H9 (cell line): Measurements from ENCODE around the gene ARFGAP2. TPM values are rescaled to one million over a fixed set of nuclear protein-coding genes. Genes with fewer than 3 reads are reported as not detected.
A peak's percentile ranks its signal among the peaks of the same experiment; 100 is the strongest.
"Not testable (repeated sequence)": the region's sequence is repeated elsewhere in the genome, so short reads cannot be mapped to it uniquely, and the experiment has no call there.

ENCODE experiments used
- DNase-seq: peaks from one replicate; pipeline ENCODE4 v3.0.0-alpha.2; 2017
- H2AFZ ChIP-seq: one replicate; pipeline ENCODE4 v1.6.1; 2013; ENCODE audit warnings: mild to moderate bottlenecking, low read length, control low read depth, moderate library complexity
- H2AK5ac ChIP-seq: 2 replicates; pipeline ENCODE4 v1.6.1; 2013; ENCODE audit warnings: low read length, control low read depth, mixed read lengths; ENCODE audit not compliant: insufficient read length
- H2BK120ac ChIP-seq: one replicate; pipeline ENCODE4 v1.6.1; 2013; ENCODE audit warnings: low read depth, mild to moderate bottlenecking, low read length, control low read depth, inconsistent platforms; ENCODE audit not compliant: poor library complexity, severe bottlenecking
- H2BK12ac ChIP-seq: 2 replicates; pipeline ENCODE4 v1.6.1; 2013; ENCODE audit warnings: low read length, control low read depth, mixed read lengths, low read depth; ENCODE audit not compliant: insufficient read length
- H2BK15ac ChIP-seq: 2 replicates; pipeline ENCODE4 v1.6.1; 2013; ENCODE audit warnings: low read depth, low read length, control low read depth
- H2BK20ac ChIP-seq: one replicate; pipeline ENCODE4 v1.6.1; 2013; ENCODE audit warnings: low read depth, mild to moderate bottlenecking, low read length, control low read depth, inconsistent platforms; ENCODE audit not compliant: poor library complexity, severe bottlenecking
- H2BK5ac ChIP-seq: 2 replicates; pipeline ENCODE4 v1.6.1; 2013; ENCODE audit warnings: low read length, control low read depth, mixed read lengths; ENCODE audit not compliant: insufficient read length
- H3K14ac ChIP-seq: 2 replicates; pipeline ENCODE4 v1.6.1; 2013; ENCODE audit warnings: low read length, control low read depth; ENCODE audit not compliant: insufficient read depth
- H3K18ac ChIP-seq: 2 replicates; pipeline ENCODE4 v1.6.1; 2013; ENCODE audit warnings: low read depth, mild to moderate bottlenecking, mixed read lengths, low read length, control low read depth; ENCODE audit not compliant: insufficient read length
- H3K23ac ChIP-seq: 2 replicates; pipeline ENCODE4 v1.6.1; 2013; ENCODE audit warnings: low read length, control low read depth, mixed read lengths, low read depth; ENCODE audit not compliant: insufficient read length
- H3K23me2 ChIP-seq: 2 replicates; pipeline ENCODE4 v1.6.1; 2013; ENCODE audit warnings: low read depth, mild to moderate bottlenecking, mixed read lengths, low read length, control low read depth; ENCODE audit not compliant: insufficient read length, poor library complexity, severe bottlenecking
- H3K27ac ChIP-seq: 2 replicates; pipeline ENCODE4 v1.5.1; 2013; ENCODE audit warnings: low read length, control low read depth, mixed read lengths, low read depth; ENCODE audit not compliant: insufficient read length
- H3K27me3 ChIP-seq: 2 replicates; pipeline ENCODE4 v1.6.1; 2013; ENCODE audit warnings: low read length, control low read depth, inconsistent platforms; ENCODE audit not compliant: insufficient read depth
- H3K4ac ChIP-seq: 2 replicates; pipeline ENCODE4 v1.6.1; 2013; ENCODE audit warnings: low read depth, mild to moderate bottlenecking, control low read depth, inconsistent platforms, low read length, moderate library complexity
- H3K4me1 ChIP-seq: 2 replicates; pipeline ENCODE4 v1.6.1; 2013; ENCODE audit warnings: low read length, control low read depth, inconsistent platforms; ENCODE audit not compliant: insufficient read depth
- H3K4me2 ChIP-seq: 2 replicates; pipeline ENCODE4 v1.6.1; 2013; ENCODE audit warnings: low read length, control low read depth, mixed read lengths; ENCODE audit not compliant: insufficient read length, insufficient read depth
- H3K56ac ChIP-seq: 2 replicates; pipeline ENCODE4 v1.6.1; 2013; ENCODE audit warnings: low read depth, mild to moderate bottlenecking, mixed read lengths, low read length, control low read depth; ENCODE audit not compliant: insufficient read length
- H3K79me1 ChIP-seq: 2 replicates; pipeline ENCODE4 v1.6.1; 2013; ENCODE audit warnings: low read depth, mild to moderate bottlenecking, moderate library complexity, low read length, control low read depth, inconsistent platforms; ENCODE audit not compliant: insufficient read depth, poor library complexity, severe bottlenecking
- H3K79me2 ChIP-seq: 2 replicates; pipeline ENCODE4 v1.6.1; 2013; ENCODE audit warnings: low read length, control low read depth, inconsistent platforms; ENCODE audit not compliant: insufficient read depth
- H3K9ac ChIP-seq: 2 replicates; pipeline ENCODE4 v1.6.1; 2013; ENCODE audit warnings: low read length, control low read depth, mixed read lengths; ENCODE audit not compliant: insufficient read length; ENCODE audit errors: extremely low read depth
- H3K9me3 ChIP-seq: one replicate; pipeline ENCODE4 v1.6.1; 2013; ENCODE audit warnings: low read depth, low read length, inconsistent platforms; ENCODE audit not compliant: control insufficient read depth
- H3T11ph ChIP-seq: one replicate; pipeline ENCODE4 v1.6.1; 2013; ENCODE audit warnings: mild to moderate bottlenecking, low read length, control low read depth, inconsistent platforms
- H4K20me1 ChIP-seq: one replicate; pipeline ENCODE4 v1.6.1; 2013; ENCODE audit not compliant: control insufficient read depth, insufficient read length, insufficient read depth
- H4K5ac ChIP-seq: 2 replicates; pipeline ENCODE4 v1.6.1; 2013; ENCODE audit warnings: low read depth, mild to moderate bottlenecking, mixed read lengths, low read length, control low read depth; ENCODE audit not compliant: insufficient read length
- H4K8ac ChIP-seq: replicated peaks from 2 replicates; pipeline ENCODE4 v1.6.1; 2013; ENCODE audit warnings: low read length, control low read depth, mixed read lengths, low read depth; ENCODE audit not compliant: insufficient read length
- H4K91ac ChIP-seq: 2 replicates; pipeline ENCODE4 v1.6.1; 2013; ENCODE audit warnings: low read depth, mild to moderate bottlenecking, moderate library complexity, mixed read lengths, low read length, control low read depth; ENCODE audit not compliant: insufficient read length
- H3K27ac Mint-ChIP-seq, 3 experiments: 2 replicates in 2 of 3; 3 replicates in 1 of 3; pipeline ENCODE4 v1.8.0; 2020 to 2021; ENCODE audit warnings: mixed read lengths in 3 of 3, mild to moderate bottlenecking in 1 of 3, moderate library complexity in 1 of 3
- H3K27me3 Mint-ChIP-seq: 2 replicates; pipeline ENCODE4 v1.8.0; 2021; ENCODE audit warnings: low read depth, mild to moderate bottlenecking, moderate library complexity, mixed read lengths
- H3K36me3 Mint-ChIP-seq, 3 experiments: 2 replicates in 2 of 3; 3 replicates in 1 of 3; pipeline ENCODE4 v1.8.0; 2020 to 2021; ENCODE audit warnings: low read depth in 3 of 3, mixed read lengths in 3 of 3; ENCODE audit not compliant: insufficient read depth in 1 of 3
- H3K4me1 Mint-ChIP-seq, 2 experiments: 2 replicates each; pipeline ENCODE4 v1.8.0; 2020; ENCODE audit warnings: mixed read lengths in 2 of 2
- H3K4me3 Mint-ChIP-seq, 2 experiments: 2 replicates in 1 of 2; 3 replicates in 1 of 2; pipeline ENCODE4 v1.8.0; 2020 to 2021; ENCODE audit warnings: mild to moderate bottlenecking in 2 of 2, mixed read lengths in 2 of 2, moderate library complexity in 1 of 2
- H3K9me3 Mint-ChIP-seq, 2 experiments: 2 replicates in 1 of 2; 3 replicates in 1 of 2; pipeline ENCODE4 v1.8.0; 2020; ENCODE audit warnings: mild to moderate bottlenecking in 2 of 2, mixed read lengths in 2 of 2, moderate library complexity in 1 of 2
- CTCF ChIP-seq: fragments of 200-600 bp; sonication (generic); conservative IDR thresholded peaks from 3 replicates; pipeline ENCODE4 v1.8.0; 2021; ENCODE audit warnings: antibody characterized with exemption, mild to moderate bottlenecking
- WGBS: extraction: QIAGEN DNeasy Blood & Tissue Kit; methylation state at CpG from one replicate; pipeline ENCODE4 v1.1.7; 2013; ENCODE audit warnings: missing lambda C conversion rate, low lambda C conversion rate, mixed read lengths; ENCODE audit not compliant: insufficient read length; ENCODE audit errors: extremely low coverage; 5-methylcytosine and 5-hydroxymethylcytosine counted together
- total RNA-seq: library from RNA; stranded (reverse); gene quantifications from 2 replicates; pipeline ENCODE4 v1.2.1, GENCODE V29; 2021

ARFGAP2 gene
- total RNA-seq, 1 experiment from 2014 or later, result 72.3 TPM

- H2BK20ac ChIP-seq, result no peak overlapping the region
- DNase-seq, result no peak
- H3K9ac ChIP-seq, result no peak overlapping the region
- H3K79me1 ChIP-seq, result no peaks in the 10 kb centered on the region
- no peak overlapping the region for H3T11ph ChIP-seq
- peaks cover 7% of the 10 kb centered on the region for H3K23me2 ChIP-seq
- H3K18ac ChIP-seq, result no peak overlapping the region
- H2BK120ac ChIP-seq, result no peak overlapping the region
- no peaks in the 10 kb centered on the region for H3K27me3 ChIP-seq
- no peak overlapping the region for H3K23ac ChIP-seq
- no peak overlapping the region for H2AK5ac ChIP-seq
- H2BK12ac ChIP-seq, result no peak overlapping the region
- no peak overlapping the region for H3K14ac ChIP-seq
- no peaks in the 10 kb centered on the region for H4K20me1 ChIP-seq
- Mint-ChIP-seq H3K27ac (no peak overlapping the region), H3K4me3 (no peak overlapping the region), H3K27me3 (peaks cover 28% of the 10 kb centered on the region), H3K9me3 (no peaks in the 10 kb centered on the region), H3K4me1 (peaks cover 12 to 26% of the 10 kb centered on the region in 2 experiments), H3K36me3 (no peaks in the 10 kb centered on the region)
- H3K4me2 ChIP-seq, result no peak overlapping the region
- H2AFZ ChIP-seq, result no peak overlapping the region
- H3K9me3 ChIP-seq, result no peaks in the 10 kb centered on the region
- no peak overlapping the region for H3K4ac ChIP-seq
- no peak overlapping the region for H4K5ac ChIP-seq
- no peak overlapping the region for H2BK5ac ChIP-seq
- no peak overlapping the region for H3K56ac ChIP-seq
- no peak overlapping the region for H4K8ac ChIP-seq
- TF ChIP-seq CTCF, result no peak
- H3K27ac ChIP-seq, result no peak overlapping the region
- H3K79me2 ChIP-seq, result no peaks in the 10 kb centered on the region
- H4K91ac ChIP-seq, result no peak overlapping the region
- no peak overlapping the region for H2BK15ac ChIP-seq
- H3K4me1 ChIP-seq, result no peaks in the 10 kb centered on the region
- no CpG with 5 or more reads among the region's 4 CpGs for WGBS
Observed at GRCh38 chr11:47192111-47192510, 15.4 kb upstream of the ARFGAP2 start.

- not testable (repeated sequence) for H2AFZ ChIP-seq, H3K36me3 Mint-ChIP-seq, H3K9me3 ChIP-seq, H2BK15ac ChIP-seq, H4K5ac ChIP-seq, H3K4ac ChIP-seq, DNase-seq, H2BK20ac ChIP-seq, H3T11ph ChIP-seq, H3K56ac ChIP-seq, H3K4me3 Mint-ChIP-seq, H4K91ac ChIP-seq, H3K14ac ChIP-seq, H3K4me1 ChIP-seq, H3K4me2 ChIP-seq, H3K9ac ChIP-seq, H3K23ac ChIP-seq, H2BK5ac ChIP-seq, H2AK5ac ChIP-seq, H3K27ac ChIP-seq, H3K9me3 Mint-ChIP-seq, H4K8ac ChIP-seq, H3K79me1 ChIP-seq, H2BK120ac ChIP-seq, H3K79me2 ChIP-seq, H3K27me3 ChIP-seq, H4K20me1 ChIP-seq, H3K18ac ChIP-seq, H2BK12ac ChIP-seq
- Mint-ChIP-seq H3K4me1 (peaks cover 12 to 26% of the 10 kb centered on the region in 2 experiments), H3K27ac (0 out of 7 replicates have a peak overlapping the region, but pooled peaks of 1 of the 3 experiments have one; percentile 50), H3K27me3 (peaks cover 28% of the 10 kb centered on the region)
- peaks cover 14% of the 10 kb centered on the region for H3K23me2 ChIP-seq
- no CpG with 5 or more reads among the region's 10 CpGs for whole genome bisulfite sequencing
Observed at GRCh38 chr11:47191137-47191536, 14.5 kb upstream of the ARFGAP2 start.
